Measurements from ENCODE around the gene PRDM5. TPM values are rescaled to one million over a fixed set of nuclear protein-coding genes. Genes with fewer than 3 reads are reported as not detected.

Gene PRDM5
- total and polyA plus RNA-seq, 2 of the 13 experiments (the other 11 are each of a cell fraction or from before 2014, with no cell fraction given): not detected

- H3K9ac ChIP-seq (ENCODE audit: insufficient read depth, low read depth, low read length): no peak overlapping the region
- FAIRE-seq (no peak), ATAC-seq (no peak), DNase-seq (ENCODE audit: low spot score) (no peak)
- intact Hi-C loops (cut with micrococcal nuclease; ENCODE audit: unreplicated experiment): no loop called here
- H3K27me3 ChIP-seq (ENCODE audit: control insufficient read depth in 1 of 2, insufficient read depth in 2 of 2, low read length in 2 of 2): no peaks in the 10 kb centered on the region
- H3K4me3 ChIP-seq (replicated peaks in 1 of 3; ENCODE audit: insufficient read depth in 1 of 3, low read depth in 2 of 3, low read length in 3 of 3): no peak overlapping the region
- CTCF ChIA-PET (ENCODE audit: low intra/inter-chr PET ratio, low total read pairs): no interaction called here
- POLR2A ChIA-PET: no interaction called here
- no TSS peak for BruUV-seq (replicated peaks)
- no peak overlapping the region for H3K4me2 ChIP-seq (ENCODE audit: low read depth, low read length)
- no peaks in the 10 kb centered on the region for H3K36me3 ChIP-seq (replicated peaks in 1 of 2; ENCODE audit: control insufficient read depth in 1 of 2, insufficient read depth in 2 of 2, low read length in 2 of 2)
- H3K4me1 ChIP-seq (ENCODE audit: insufficient read depth, low read length): no peaks in the 10 kb centered on the region
- H2AFZ ChIP-seq (ENCODE audit: low read length): no peak overlapping the region
- H3K9me3 ChIP-seq (ENCODE audit: low read length): peaks cover 15% of the 10 kb centered on the region; the same call in 1 of the 2 replicates
- no peak for TF ChIP-seq TMF1 (CRISPR knock-in tag; IDR thresholded peaks at IDR 0.05; ENCODE audit: low read depth)
- TF ChIP-seq HDAC1 (CRISPR knock-in tag; IDR thresholded peaks at IDR 0.05): no peak
- no peak for TF ChIP-seq ZSCAN30 (CRISPR knock-in tag; IDR thresholded peaks at IDR 0.05)
- TF ChIP-seq RFXAP (CRISPR knock-in tag; IDR thresholded peaks at IDR 0.05; ENCODE audit: borderline replicate concordance): no peak
- TF ChIP-seq HES4 (CRISPR knock-in tag; IDR thresholded peaks at IDR 0.05; ENCODE audit: borderline replicate concordance): no peak
- TF ChIP-seq SALL1 (CRISPR knock-in tag; IDR thresholded peaks at IDR 0.05): no peak
- TF ChIP-seq ZNF253 (CRISPR knock-in tag; IDR thresholded peaks at IDR 0.05; ENCODE audit: borderline replicate concordance): no peak
- TF ChIP-seq ZNF292 (CRISPR knock-in tag; IDR thresholded peaks at IDR 0.05; ENCODE audit: borderline replicate concordance, low read depth): no peak
- no peak overlapping the region for H3K27ac ChIP-seq (ENCODE audit: extremely low read length, insufficient read depth, low read length)
- 0% methylated on average over 3 of the region's 3 CpGs for WGBS (ENCODE audit: low lambda C conversion rate)
- in situ Hi-C loops (cut with HindIII; ENCODE audit: extremely low pct_ligation_motif_present, low pct_unique_long_range_greater_than_20kb): no loop called here
- no peaks in the 10 kb centered on the region for H4K20me1 ChIP-seq (ENCODE audit: insufficient read depth, low read length)
- H3K79me2 ChIP-seq (ENCODE audit: insufficient read depth, low read length): no peaks in the 10 kb centered on the region
These were observed 248.8 kb downstream of the PRDM5 start for GRCh38 chr4:120673696-120674095.

DNA sequence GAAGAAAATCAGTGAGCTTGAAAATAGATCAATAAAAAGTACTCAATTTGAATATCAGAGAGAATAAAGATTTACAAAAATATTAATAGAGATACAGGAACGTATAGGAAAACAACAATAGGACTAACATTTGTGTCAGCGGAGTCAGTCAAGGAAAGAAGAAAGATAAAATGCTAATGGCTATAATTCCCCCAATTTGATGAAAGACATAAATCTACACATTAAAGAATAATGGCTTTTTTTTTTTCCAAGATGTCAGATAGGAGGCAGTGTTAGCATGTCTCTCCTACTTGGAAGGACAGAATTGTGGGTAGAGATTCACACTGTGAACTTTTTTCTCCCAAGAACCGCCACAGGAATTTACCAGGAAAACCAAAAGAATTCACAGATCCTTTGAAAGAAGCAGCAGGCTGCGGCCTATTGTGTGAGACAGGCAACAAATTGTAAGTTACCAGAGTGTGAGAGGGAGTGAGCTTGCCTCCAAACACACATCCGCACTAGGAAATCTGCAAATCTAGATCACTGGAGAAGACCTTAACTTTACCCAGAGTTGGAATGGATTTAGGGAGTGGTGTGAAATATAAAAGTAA is 249.9 kb downstream of the PRDM5 start:
- H4K20me1 ChIP-seq (ENCODE audit: insufficient read depth, low read length): no peaks in the 10 kb centered on the region
- peaks cover 15% of the 10 kb centered on the region; the same call in 1 of the 2 replicates for H3K9me3 ChIP-seq (ENCODE audit: low read length)
- no peak overlapping the region for H3K27ac ChIP-seq (ENCODE audit: extremely low read length, insufficient read depth, low read length)
- no peaks in the 10 kb centered on the region for H3K36me3 ChIP-seq (replicated peaks in 1 of 2; ENCODE audit: control insufficient read depth in 1 of 2, insufficient read depth in 2 of 2, low read length in 2 of 2)
- BruUV-seq (replicated peaks): no TSS peak
- no peak for ATAC-seq
- no peak overlapping the region for H3K4me2 ChIP-seq (ENCODE audit: low read depth, low read length)
- CTCF ChIA-PET (ENCODE audit: low intra/inter-chr PET ratio, low total read pairs): no interaction called here
- no peak overlapping the region for H3K4me3 ChIP-seq (replicated peaks in 1 of 3; ENCODE audit: insufficient read depth in 1 of 3, low read depth in 2 of 3, low read length in 3 of 3)
- H3K27me3 ChIP-seq (ENCODE audit: control insufficient read depth in 1 of 2, insufficient read depth in 2 of 2, low read length in 2 of 2): no peaks in the 10 kb centered on the region
- POLR2A ChIA-PET: no interaction called here
- no peak overlapping the region for H2AFZ ChIP-seq (ENCODE audit: low read length)
- no peak overlapping the region for H3K9ac ChIP-seq (ENCODE audit: insufficient read depth, low read depth, low read length)
- H3K79me2 ChIP-seq (ENCODE audit: insufficient read depth, low read length): no peaks in the 10 kb centered on the region
- in situ Hi-C loops (cut with HindIII; ENCODE audit: extremely low pct_ligation_motif_present, low pct_unique_long_range_greater_than_20kb) (no loop called here), intact Hi-C loops (cut with micrococcal nuclease; ENCODE audit: unreplicated experiment) (no loop called here)
- DNase-seq (ENCODE audit: low spot score): no peak
- FAIRE-seq: no peak
- 21% methylated on average over 5 of the region's 5 CpGs for WGBS (ENCODE audit: low lambda C conversion rate)
- no peaks in the 10 kb centered on the region for H3K4me1 ChIP-seq (ENCODE audit: insufficient read depth, low read length)
- TF ChIP-seq, protein P1, sequence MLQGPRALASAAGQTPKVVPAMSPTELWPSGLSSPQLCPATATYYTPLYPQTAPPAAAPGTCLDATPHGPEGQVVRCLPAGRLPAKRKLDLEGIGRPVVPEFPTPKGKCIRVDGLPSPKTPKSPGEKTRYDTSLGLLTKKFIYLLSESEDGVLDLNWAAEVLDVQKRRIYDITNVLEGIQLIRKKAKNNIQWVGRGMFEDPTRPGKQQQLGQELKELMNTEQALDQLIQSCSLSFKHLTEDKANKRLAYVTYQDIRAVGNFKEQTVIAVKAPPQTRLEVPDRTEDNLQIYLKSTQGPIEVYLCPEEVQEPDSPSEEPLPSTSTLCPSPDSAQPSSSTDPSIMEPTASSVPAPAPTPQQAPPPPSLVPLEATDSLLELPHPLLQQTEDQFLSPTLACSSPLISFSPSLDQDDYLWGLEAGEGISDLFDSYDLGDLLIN (CRISPR knock-in tag; IDR thresholded peaks at IDR 0.05; ENCODE audit: borderline replicate concordance): no peak
- no peak for TF ChIP-seq ZNF569 (CRISPR knock-in tag; IDR thresholded peaks at IDR 0.05; ENCODE audit: borderline replicate concordance)
- TF ChIP-seq ADNP (CRISPR knock-in tag; IDR thresholded peaks at IDR 0.05): no peak
- no peak for TF ChIP-seq TBL1XR1 (IDR thresholded peaks at IDR 0.05; ENCODE audit: borderline replicate concordance, low read length, partially characterized antibody)
- TF ChIP-seq ZBTB3 (CRISPR knock-in tag; IDR thresholded peaks at IDR 0.05; ENCODE audit: borderline replicate concordance, low read depth): no peak
- TF ChIP-seq ETV5 (CRISPR knock-in tag; IDR thresholded peaks at IDR 0.05; ENCODE audit: borderline replicate concordance): no peak
- TF ChIP-seq SMARCC2 (IDR thresholded peaks at IDR 0.05): no peak
- no peak for TF ChIP-seq ZMAT5 (CRISPR knock-in tag; IDR thresholded peaks at IDR 0.05; ENCODE audit: borderline replicate concordance, low read depth)
